HepG2 (cell line): ENCODE data around the gene TGM2.

Experiments used
- CREB1 ChIP-seq, 2 experiments: fragments of 450-650 bp in 1 of 2; IDR thresholded peaks; 2 replicates each; pipeline ENCODE4 v1.6.1; 2016 to 2017; ENCODE audit warnings: control low read depth in 1 of 2, mild to moderate bottlenecking in 1 of 2, missing compliant biosample characterization in 1 of 2, missing genetic modification characterization in 1 of 2
- ONECUT2 ChIP-seq: sonication (generic); formaldehyde crosslinking; IDR thresholded peaks from 2 replicates; pipeline ENCODE4 v1.4.0; 2020; ENCODE audit warnings: missing genetic modification reagents
- TF ChIP-seq, protein P1 (sequence below): sonication (generic); formaldehyde crosslinking; IDR thresholded peaks from 2 replicates; pipeline ENCODE4 v1.5.0; 2020; ENCODE audit warnings: mild to moderate bottlenecking, missing genetic modification reagents, moderate library complexity
- TF ChIP-seq, protein P2 (sequence below): sonication (generic); formaldehyde crosslinking; IDR thresholded peaks from 2 replicates; pipeline ENCODE4 v1.4.0; 2020; ENCODE audit warnings: mild to moderate bottlenecking, missing genetic modification reagents

DNA sequence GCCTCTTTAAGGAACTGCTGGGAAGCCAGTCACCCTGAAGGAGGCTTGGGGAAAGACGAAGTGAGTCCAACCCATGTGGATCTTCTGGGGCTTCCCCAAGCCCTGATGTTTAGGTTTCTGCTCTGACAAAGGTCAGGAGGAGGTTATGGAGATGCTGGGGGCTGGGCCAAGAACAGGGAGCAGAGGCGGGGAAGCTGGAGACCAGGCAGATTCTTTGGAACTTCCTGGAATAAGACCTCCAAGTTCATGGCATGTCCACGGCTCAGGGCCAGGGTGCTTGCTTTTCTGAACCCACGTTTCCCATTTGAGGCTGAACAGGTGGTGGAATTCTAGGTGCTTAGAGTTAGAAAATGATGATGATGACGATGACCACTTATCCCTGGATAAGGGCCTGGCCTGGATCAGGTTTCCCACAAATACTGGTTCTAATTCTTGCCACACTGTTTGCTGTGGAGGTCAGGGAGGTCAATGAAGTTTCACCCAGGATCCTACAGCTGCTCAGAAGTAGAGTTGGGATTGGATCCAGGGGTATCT lies 30.0 kb upstream of the TGM2 start:
- TF ChIP-seq, protein P1, sequence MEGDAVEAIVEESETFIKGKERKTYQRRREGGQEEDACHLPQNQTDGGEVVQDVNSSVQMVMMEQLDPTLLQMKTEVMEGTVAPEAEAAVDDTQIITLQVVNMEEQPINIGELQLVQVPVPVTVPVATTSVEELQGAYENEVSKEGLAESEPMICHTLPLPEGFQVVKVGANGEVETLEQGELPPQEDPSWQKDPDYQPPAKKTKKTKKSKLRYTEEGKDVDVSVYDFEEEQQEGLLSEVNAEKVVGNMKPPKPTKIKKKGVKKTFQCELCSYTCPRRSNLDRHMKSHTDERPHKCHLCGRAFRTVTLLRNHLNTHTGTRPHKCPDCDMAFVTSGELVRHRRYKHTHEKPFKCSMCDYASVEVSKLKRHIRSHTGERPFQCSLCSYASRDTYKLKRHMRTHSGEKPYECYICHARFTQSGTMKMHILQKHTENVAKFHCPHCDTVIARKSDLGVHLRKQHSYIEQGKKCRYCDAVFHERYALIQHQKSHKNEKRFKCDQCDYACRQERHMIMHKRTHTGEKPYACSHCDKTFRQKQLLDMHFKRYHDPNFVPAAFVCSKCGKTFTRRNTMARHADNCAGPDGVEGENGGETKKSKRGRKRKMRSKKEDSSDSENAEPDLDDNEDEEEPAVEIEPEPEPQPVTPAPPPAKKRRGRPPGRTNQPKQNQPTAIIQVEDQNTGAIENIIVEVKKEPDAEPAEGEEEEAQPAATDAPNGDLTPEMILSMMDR, result no peak
- TF ChIP-seq, protein P2, sequence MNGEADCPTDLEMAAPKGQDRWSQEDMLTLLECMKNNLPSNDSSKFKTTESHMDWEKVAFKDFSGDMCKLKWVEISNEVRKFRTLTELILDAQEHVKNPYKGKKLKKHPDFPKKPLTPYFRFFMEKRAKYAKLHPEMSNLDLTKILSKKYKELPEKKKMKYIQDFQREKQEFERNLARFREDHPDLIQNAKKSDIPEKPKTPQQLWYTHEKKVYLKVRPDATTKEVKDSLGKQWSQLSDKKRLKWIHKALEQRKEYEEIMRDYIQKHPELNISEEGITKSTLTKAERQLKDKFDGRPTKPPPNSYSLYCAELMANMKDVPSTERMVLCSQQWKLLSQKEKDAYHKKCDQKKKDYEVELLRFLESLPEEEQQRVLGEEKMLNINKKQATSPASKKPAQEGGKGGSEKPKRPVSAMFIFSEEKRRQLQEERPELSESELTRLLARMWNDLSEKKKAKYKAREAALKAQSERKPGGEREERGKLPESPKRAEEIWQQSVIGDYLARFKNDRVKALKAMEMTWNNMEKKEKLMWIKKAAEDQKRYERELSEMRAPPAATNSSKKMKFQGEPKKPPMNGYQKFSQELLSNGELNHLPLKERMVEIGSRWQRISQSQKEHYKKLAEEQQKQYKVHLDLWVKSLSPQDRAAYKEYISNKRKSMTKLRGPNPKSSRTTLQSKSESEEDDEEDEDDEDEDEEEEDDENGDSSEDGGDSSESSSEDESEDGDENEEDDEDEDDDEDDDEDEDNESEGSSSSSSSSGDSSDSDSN (CRISPR knock-in tag), result no peak
- TF ChIP-seq CREB1 (IDR thresholded peaks at IDR 0.05), result peak; percentile 23; the same call in 1 of the 2 replicates
- no peak for TF ChIP-seq CREB1 (CRISPR knock-in tag; IDR thresholded peaks at IDR 0.05)
- TF ChIP-seq ONECUT2, result no peak
